GM18868 (cell line): ENCODE measurements around the gene TOLLIP.

Source experiments
- ATAC-seq: cut with Tn5 transposase; IDR thresholded peaks from one replicate; pipeline ENCODE4 v1.9.1; 2021; ENCODE audit warnings: mild to moderate bottlenecking, moderate library complexity; ENCODE audit not compliant: unreplicated experiment

TOLLIP gene

GRCh38 chr11:1300121-1300520 lies 9.3 kb downstream of the TOLLIP start:
- ATAC-seq = no peak

GRCh38 chr11:1299621-1300020 lies 9.8 kb downstream of the TOLLIP start:
- ATAC-seq = no peak

GRCh38 chr11:1298695-1299492 lies 10.5 kb downstream of the TOLLIP start:
- ATAC-seq = no peak

- no peak for ATAC-seq
These were observed 11.6 kb downstream of the TOLLIP start for GRCh38 chr11:1297576-1298473.

- no peak for ATAC-seq
These were observed 12.3 kb downstream of the TOLLIP start for GRCh38 chr11:1297011-1297575.

- ATAC-seq = no peak
These were observed 13.1 kb downstream of the TOLLIP start for GRCh38 chr11:1296287-1296686.

GRCh38 chr11:1295591-1295990 lies 13.8 kb downstream of the TOLLIP start:
- ATAC-seq = no peak

GRCh38 chr11:1295086-1295485 lies 14.3 kb downstream of the TOLLIP start:
- no peak for ATAC-seq

- no peak for ATAC-seq
These were observed 15.8 kb downstream of the TOLLIP start for GRCh38 chr11:1293619-1294015.

GRCh38 chr11:1292644-1293618 lies 16.5 kb downstream of the TOLLIP start:
- ATAC-seq = no peak

- no peak for ATAC-seq
These were observed 17.3 kb downstream of the TOLLIP start for GRCh38 chr11:1292018-1292643.

GRCh38 chr11:1291295-1292017 lies 18.0 kb downstream of the TOLLIP start:
- no peak for ATAC-seq

GRCh38 chr11:1290052-1291040 lies 19.1 kb downstream of the TOLLIP start:
- no peak for ATAC-seq

- ATAC-seq = no peak
These were observed 20.1 kb downstream of the TOLLIP start for GRCh38 chr11:1289211-1289935.

- no peak for ATAC-seq
These were observed 20.8 kb downstream of the TOLLIP start for GRCh38 chr11:1288426-1289151.

- ATAC-seq = no peak
These were observed 21.5 kb downstream of the TOLLIP start for GRCh38 chr11:1287928-1288327.

- no peak for ATAC-seq
These were observed 23.6 kb downstream of the TOLLIP start for GRCh38 chr11:1285876-1286275.
